BJ (cell line): ENCODE data around the gene DOCK8. TPM values are rescaled to one million over a fixed set of nuclear protein-coding genes. Genes with fewer than 3 reads are reported as not detected.

Experiments
- CTCF ChIA-PET: fragments of 350-600 bp; formaldehyde crosslinking; extraction: SDS; loops from one replicate; lab custom pipeline; 2021; ENCODE audit warnings: antibody characterized with exemption, inconsistent platforms; lab: Yijun Ruan, JAX
- POLR2A ChIA-PET: fragments of 300-600 bp; sonication (Branson Sonifier 250); formaldehyde crosslinking; extraction: SDS; loops from one replicate; lab custom pipeline; 2021; ENCODE audit warnings: antibody characterized with exemption; lab: Charles Lee
- DNase-seq: peaks from one replicate; pipeline ENCODE4 v3.0.0-alpha.2; 2011; ENCODE audit warnings: low read depth
- H3K27me3 ChIP-seq: 2 replicates; pipeline ENCODE4 v1.6.0; 2011; ENCODE audit warnings: low read length; ENCODE audit not compliant: control insufficient read depth, insufficient read depth
- H3K36me3 ChIP-seq: 2 replicates; pipeline ENCODE4 v1.5.1; 2011; ENCODE audit warnings: low read length; ENCODE audit not compliant: control insufficient read depth, insufficient read depth
- H3K4me3 ChIP-seq: 2 replicates; pipeline ENCODE4 v1.5.1; 2011; ENCODE audit warnings: low read depth, mild to moderate bottlenecking, control low read depth, low read length
- CTCF ChIP-seq: IDR thresholded peaks from 2 replicates; pipeline ENCODE4 v1.5.1; 2011; ENCODE audit warnings: low read depth, mild to moderate bottlenecking, control low read depth, inconsistent platforms, low read length, moderate library complexity; ENCODE audit not compliant: insufficient read depth
- polyA plus RNA-seq: library from polyadenylated mRNA; depleted of rRNA; stranded (reverse); fragments of >200 nt; gene quantifications from 2 replicates; pipeline ENCODE4 v1.2.3, GENCODE V29; 2011; rRNA removed

DOCK8 gene
- polyA plus RNA-seq, 1 experiment, result 0.07 TPM

DNA sequence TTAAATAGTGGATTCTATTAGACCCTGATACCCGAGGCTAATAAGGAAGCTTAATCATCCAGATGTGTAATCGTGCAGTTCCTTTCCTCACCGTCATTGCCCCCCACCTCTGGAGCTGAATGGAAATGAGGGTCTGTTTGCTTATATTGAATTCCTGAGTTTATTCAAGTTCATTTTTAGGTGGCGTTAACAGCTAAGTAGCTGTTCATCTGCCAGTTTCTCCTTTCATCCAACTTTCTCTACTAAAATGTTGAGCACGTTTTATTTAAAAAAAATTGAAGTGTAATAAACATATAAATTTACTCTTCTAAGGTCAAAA is 291.0 kb downstream of the DOCK8 start:
- POLR2A ChIA-PET, result no interaction called here
- Histone ChIP-seq H3K36me3 (no peaks in the 10 kb centered on the region), H3K27me3 (peaks cover 12% of the 10 kb centered on the region), H3K4me3 (no peak overlapping the region; the same call in 1 of the 2 replicates)
- CTCF ChIA-PET, result no interaction called here
- DNase-seq, result no peak
- no peak for TF ChIP-seq CTCF

DNA sequence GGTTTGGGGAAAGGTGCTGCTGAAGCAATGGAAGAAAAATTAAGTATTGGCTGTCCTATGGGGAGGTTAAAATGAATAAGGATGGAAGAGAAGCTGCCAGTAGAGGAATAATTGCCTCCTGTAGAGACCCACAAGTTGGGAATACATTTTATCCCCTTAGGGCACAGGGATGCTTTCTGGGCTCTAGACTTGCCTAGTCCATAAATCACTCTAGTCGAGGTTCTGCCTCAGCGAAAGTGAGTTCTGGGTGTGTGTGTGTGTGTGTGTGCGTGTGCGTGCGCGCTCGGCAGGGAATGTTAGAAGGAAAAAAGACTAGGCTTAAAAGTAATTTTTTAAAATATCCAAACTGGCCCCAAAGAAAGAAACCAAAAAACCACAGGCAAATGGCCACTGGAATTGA is 291.6 kb downstream of the DOCK8 start:
- H3K4me3 ChIP-seq, result no peak overlapping the region
- CTCF ChIA-PET, result no interaction called here
- H3K27me3 ChIP-seq, result peaks cover 12% of the 10 kb centered on the region
- no peak for DNase-seq
- no peaks in the 10 kb centered on the region for H3K36me3 ChIP-seq
- POLR2A ChIA-PET, result no interaction called here
- no peak for TF ChIP-seq CTCF

DNA sequence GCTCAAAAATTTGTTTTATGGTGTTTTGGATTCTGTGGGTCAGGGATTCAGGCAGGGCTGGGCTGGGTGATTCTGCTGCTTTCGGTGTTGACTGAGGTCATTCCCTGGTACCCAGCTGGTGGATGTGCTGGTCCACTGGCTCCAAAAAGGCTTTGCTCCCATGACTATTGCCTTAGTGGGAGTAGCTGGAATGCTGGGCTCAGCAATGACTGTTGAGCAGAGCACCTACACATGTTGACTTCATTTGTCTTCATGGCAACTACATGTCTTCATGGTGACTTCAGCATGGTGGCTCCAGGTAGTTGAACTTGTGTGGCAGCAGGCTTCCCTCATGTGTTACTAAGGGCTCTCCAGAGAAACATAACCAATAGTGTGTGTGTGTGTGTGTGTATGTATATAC is 297.2 kb downstream of the DOCK8 start:
- TF ChIP-seq CTCF, result no peak
- CTCF ChIA-PET, result no interaction called here

DNA sequence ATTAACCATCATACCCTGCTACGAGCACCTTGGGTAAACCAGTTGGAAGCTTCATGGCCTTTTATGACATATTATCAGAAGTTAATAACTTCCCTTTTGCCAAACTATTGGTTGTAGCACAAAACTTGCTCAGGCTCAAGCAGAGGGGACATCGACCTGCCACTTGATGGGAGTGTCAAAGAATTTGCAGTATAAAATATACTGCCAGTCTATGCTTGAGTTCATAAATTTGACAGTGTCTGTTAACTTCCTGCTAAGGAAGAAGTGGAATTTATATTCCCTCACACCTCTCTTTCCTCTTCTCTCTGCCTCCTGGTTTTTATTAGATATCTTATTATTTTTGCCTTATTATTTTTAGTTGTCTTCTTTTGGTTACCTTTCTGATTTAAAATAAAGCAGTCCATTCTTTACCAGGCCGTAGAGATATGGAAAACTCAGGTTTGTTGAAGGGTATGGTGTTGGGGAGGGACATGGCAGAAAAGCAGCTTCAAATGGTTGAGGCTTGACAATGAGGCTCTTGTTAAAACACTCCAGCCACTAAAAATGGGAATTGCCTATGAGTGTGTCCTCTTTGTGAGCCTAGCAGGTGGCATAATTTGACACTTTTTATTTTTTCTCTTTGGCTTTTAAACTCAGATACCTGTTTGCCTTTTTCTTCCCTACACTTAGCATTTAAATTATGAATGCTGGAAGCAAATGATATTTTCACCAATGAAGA is 298.0 kb downstream of the DOCK8 start:
- no peak for TF ChIP-seq CTCF
- ChIA-PET POLR2A (no interaction called here), CTCF (no interaction called here)
- no peak for DNase-seq
- Histone ChIP-seq H3K36me3 (no peaks in the 10 kb centered on the region), H3K4me3 (no peak overlapping the region), H3K27me3 (no peaks in the 10 kb centered on the region)

More for the DNA sequence above, 297.2 kb downstream of the DOCK8 start:
- H3K4me3 ChIP-seq, result no peak overlapping the region
- DNase-seq, result no peak
- H3K27me3 ChIP-seq, result no peaks in the 10 kb centered on the region
- no peaks in the 10 kb centered on the region for H3K36me3 ChIP-seq
- POLR2A ChIA-PET, result no interaction called here

Other genes starting within 250 kb of the DOCK8 start
- gene WASHC1, start 185.4 kb upstream of the DOCK8 start, polyA plus RNA-seq, result 7.2 and 10.8 TPM in 2 replicates
- 0.12 and 0.17 TPM in 2 replicates for gene FOXD4, start 96.4 kb upstream of the DOCK8 start, polyA plus RNA-seq
- gene ZNG1A, start 35.8 kb upstream of the DOCK8 start, polyA plus RNA-seq, result 7.0 and 19.7 TPM in 2 replicates